GM18499 (cell line): ENCODE data around the gene ARF6.
"Not testable (repeated sequence)": the region's sequence is repeated elsewhere in the genome, so short reads cannot be mapped to it uniquely, and the experiment has no call there.

Experiments used
- ATAC-seq: cut with Tn5 transposase; IDR thresholded peaks from one replicate; pipeline ENCODE4 v1.9.1; 2021; ENCODE audit warnings: moderate number of reproducible peaks; ENCODE audit not compliant: insufficient read depth, unreplicated experiment

ARF6 gene

GRCh38 chr14:49936246-49936645, 43.4 kb downstream of the ARF6 start:
- not testable (repeated sequence) for ATAC-seq

GRCh38 chr14:49936882-49937281, 44.0 kb downstream of the ARF6 start:
- ATAC-seq = not testable (repeated sequence)

- ATAC-seq = not testable (repeated sequence)
Observed at GRCh38 chr14:49939215-49939614, 46.3 kb downstream of the ARF6 start.

GRCh38 chr14:49939884-49940510, 47.1 kb downstream of the ARF6 start:
- ATAC-seq = no peak

DNA sequence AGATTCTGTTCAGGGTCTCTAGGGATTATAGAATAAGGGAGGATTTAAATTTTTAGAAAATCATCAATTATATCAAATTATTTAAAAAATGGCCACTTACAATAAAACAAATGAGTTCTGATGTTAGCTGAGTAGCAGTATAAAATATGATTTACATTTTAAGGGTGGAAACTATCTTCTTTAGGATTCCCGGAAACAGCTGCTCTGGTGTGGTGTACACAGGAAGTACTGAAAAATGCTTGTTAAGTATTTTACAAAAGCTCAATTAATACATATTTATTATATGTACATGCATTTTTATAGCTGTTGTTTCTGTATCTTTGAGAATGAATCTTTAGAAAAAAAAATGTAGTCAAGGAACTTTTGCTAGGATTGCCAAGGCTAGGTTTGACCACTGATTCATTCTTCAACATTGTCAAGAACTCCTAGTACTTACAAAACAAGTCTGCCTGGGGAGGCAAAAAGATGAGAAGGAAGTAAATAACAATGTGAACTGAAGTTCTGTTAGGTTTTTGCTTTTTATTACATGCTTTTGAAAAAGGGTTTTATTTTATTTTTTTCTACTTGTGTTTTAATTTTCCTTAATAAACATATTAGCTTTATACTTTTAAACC, 48.0 kb downstream of the ARF6 start:
- no peak for ATAC-seq

DNA sequence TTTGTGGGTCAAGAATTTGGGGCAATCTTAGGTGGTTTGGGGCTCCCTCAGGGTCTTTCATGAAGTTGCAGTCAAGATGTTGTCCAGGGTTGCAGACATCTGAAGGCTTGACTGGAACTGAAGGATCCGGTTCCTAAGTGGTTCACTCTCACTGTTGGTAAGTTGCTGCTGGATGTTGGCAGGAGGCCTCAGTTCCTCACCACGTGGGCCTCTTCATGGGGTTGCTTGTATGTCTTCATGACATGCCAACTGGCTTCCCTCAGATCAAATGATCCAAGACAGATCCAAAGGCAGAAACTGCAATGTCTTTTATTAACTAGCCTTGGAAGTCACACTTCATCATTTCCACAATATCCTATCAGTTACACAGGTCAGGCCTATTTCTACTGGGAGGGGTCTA, 49.2 kb downstream of the ARF6 start:
- ATAC-seq = no peak

DNA sequence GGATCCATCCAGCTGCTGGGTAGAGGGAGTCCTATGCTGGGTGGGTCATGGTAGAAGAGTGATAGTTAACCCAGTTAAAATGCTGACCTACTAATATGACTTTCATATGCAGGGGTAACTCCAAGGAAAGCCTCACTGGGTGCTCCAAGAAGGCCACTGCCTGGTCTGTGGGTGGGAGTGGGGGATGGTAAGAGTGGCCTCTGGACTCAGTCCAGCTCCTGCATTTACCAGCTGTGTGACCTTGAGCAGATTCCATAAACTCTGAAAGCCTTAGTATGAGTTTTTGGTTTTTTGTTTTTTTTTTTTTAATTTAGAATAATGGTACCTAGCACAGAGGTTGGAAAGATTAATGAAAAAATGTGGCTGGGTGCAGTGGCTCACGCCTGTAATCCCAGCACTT, 51.6 kb downstream of the ARF6 start:
- no peak for ATAC-seq

DNA sequence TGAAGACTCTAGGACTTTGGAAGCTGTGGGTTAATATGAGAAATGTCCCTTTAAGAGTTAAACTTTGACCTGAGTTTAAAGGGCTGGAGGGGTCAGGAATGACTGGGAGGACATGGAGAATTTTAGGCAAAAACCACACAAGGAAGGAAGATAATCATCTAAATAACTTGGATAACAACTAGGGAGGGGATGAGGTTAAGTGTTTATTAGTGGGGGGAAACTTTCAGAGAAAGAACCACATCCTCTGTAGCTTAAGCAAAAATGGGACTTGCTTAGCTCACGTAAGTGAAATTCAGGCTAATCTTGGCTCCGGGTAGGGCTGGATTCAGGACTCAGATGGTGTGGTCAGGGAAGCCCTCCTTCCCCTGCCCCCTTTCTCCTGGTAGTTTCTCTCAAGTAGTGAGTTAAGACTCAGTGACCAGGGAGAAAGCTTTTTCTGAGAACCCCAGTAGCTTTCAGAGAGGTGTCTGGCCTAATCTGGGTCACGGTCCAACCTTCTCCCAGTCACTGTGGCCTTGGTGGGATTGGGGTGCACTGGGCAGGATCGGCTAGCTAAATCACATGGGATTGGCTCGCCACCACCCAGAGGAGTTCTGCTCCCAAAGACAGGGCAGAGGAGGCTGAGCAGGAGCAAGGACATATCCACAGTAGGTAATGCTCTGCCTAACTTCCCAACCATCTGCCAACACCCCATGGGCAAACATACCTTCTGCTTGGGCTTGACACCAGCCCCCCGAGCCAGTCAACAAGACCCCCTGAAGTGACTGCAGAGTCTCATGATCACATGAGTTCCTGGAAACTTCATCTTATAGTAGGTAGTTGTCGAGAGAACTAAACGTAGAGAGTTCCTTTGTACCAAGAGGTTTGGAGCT, 52.8 kb downstream of the ARF6 start:
- no peak for ATAC-seq
